ENCODE results near the gene DISP2.
A peak's percentile ranks its signal among the peaks of the same experiment; 100 is the strongest.

DISP2 gene

GRCh38 chr15:40343512-40343911 is 14.5 kb upstream of the DISP2 start:
- no peak for DNase-seq

- DNase-seq = no peak
Measured at GRCh38 chr15:40344217-40344616, 13.8 kb upstream of the DISP2 start.

GRCh38 chr15:40344631-40345120 is 13.3 kb upstream of the DISP2 start:
- DNase-seq = peak; percentile 61

GRCh38 chr15:40345225-40345866 is 12.7 kb upstream of the DISP2 start:
- DNase-seq = no peak

- DNase-seq = no peak
Measured at GRCh38 chr15:40345867-40346578, 12.0 kb upstream of the DISP2 start.

- DNase-seq = no peak
Measured at GRCh38 chr15:40346579-40347558, 11.2 kb upstream of the DISP2 start.

GRCh38 chr15:40347559-40348473 is 10.2 kb upstream of the DISP2 start:
- no peak for DNase-seq

- DNase-seq = no peak
Measured at GRCh38 chr15:40348474-40348870, 9.5 kb upstream of the DISP2 start.

- DNase-seq = no peak
Measured at GRCh38 chr15:40349163-40349562, 8.9 kb upstream of the DISP2 start.

- DNase-seq = no peak
Measured at GRCh38 chr15:40352281-40352901, 5.6 kb upstream of the DISP2 start.

- DNase-seq = no peak
Measured at GRCh38 chr15:40353697-40354096, 4.3 kb upstream of the DISP2 start.

GRCh38 chr15:40354408-40355171 is 3.4 kb upstream of the DISP2 start:
- DNase-seq = no peak

GRCh38 chr15:40355976-40356585 is 1.9 kb upstream of the DISP2 start:
- no peak for DNase-seq

- DNase-seq = no peak
Measured at GRCh38 chr15:40357246-40357645, 773 bp upstream of the DISP2 start.

GRCh38 chr15:40358471-40359353 is 693 bp downstream of the DISP2 start:
- no peak for DNase-seq

GRCh38 chr15:40360015-40360414 is 2.0 kb downstream of the DISP2 start:
- no peak for DNase-seq

- DNase-seq = no peak
Measured at GRCh38 chr15:40361640-40362039, 3.6 kb downstream of the DISP2 start.

- no peak for DNase-seq
Measured at GRCh38 chr15:40363611-40364010, 5.6 kb downstream of the DISP2 start.

- DNase-seq = no peak
Measured at GRCh38 chr15:40364251-40364650, 6.2 kb downstream of the DISP2 start.
